ENCODE measurements around the gene GALC.

- TF ChIP-seq POLR2A (IDR thresholded peaks at IDR 0.05), result no peak
- TF ChIP-seq CTCF (IDR thresholded peaks at IDR 0.05), result no peak
Observed at GRCh38 chr14:88002421-88003075, 9.6 kb upstream of the GALC start.
